ENCODE results near the gene PEAK1.

Gene PEAK1

GRCh38 chr15:77398927-77399326 is 21.0 kb downstream of the PEAK1 start:
- no peak for DNase-seq

GRCh38 chr15:77396692-77397091 is 23.2 kb downstream of the PEAK1 start:
- DNase-seq = no peak

- DNase-seq = no peak
Observed at GRCh38 chr15:77395013-77395774, 24.7 kb downstream of the PEAK1 start.

GRCh38 chr15:77393471-77393840 is 26.4 kb downstream of the PEAK1 start:
- no peak for DNase-seq

GRCh38 chr15:77392762-77393470 is 27.0 kb downstream of the PEAK1 start:
- no peak for DNase-seq

- no peak for DNase-seq
Observed at GRCh38 chr15:77391372-77391951, 28.4 kb downstream of the PEAK1 start.

- DNase-seq = no peak
Observed at GRCh38 chr15:77387365-77388105, 32.4 kb downstream of the PEAK1 start.

- no peak for DNase-seq
Observed at GRCh38 chr15:77386626-77387025, 33.3 kb downstream of the PEAK1 start.

- no peak for DNase-seq
Observed at GRCh38 chr15:77384589-77385359, 35.1 kb downstream of the PEAK1 start.

GRCh38 chr15:77384086-77384485 is 35.8 kb downstream of the PEAK1 start:
- peak; percentile 43 to 45 for DNase-seq

- DNase-seq = no peak
Observed at GRCh38 chr15:77380033-77380432, 39.9 kb downstream of the PEAK1 start.

- DNase-seq = no peak
Observed at GRCh38 chr15:77376770-77377169, 43.1 kb downstream of the PEAK1 start.

GRCh38 chr15:77375133-77375532 is 44.8 kb downstream of the PEAK1 start:
- no peak for DNase-seq

GRCh38 chr15:77373441-77373840 is 46.5 kb downstream of the PEAK1 start:
- no peak for DNase-seq

GRCh38 chr15:77371850-77372563 is 47.9 kb downstream of the PEAK1 start:
- DNase-seq = no peak

- DNase-seq = no peak
Observed at GRCh38 chr15:77370580-77370979, 49.3 kb downstream of the PEAK1 start.

- DNase-seq = no peak
Observed at GRCh38 chr15:77369168-77369567, 50.7 kb downstream of the PEAK1 start.

GRCh38 chr15:77367631-77368030 is 52.3 kb downstream of the PEAK1 start:
- DNase-seq = no peak

- no peak for DNase-seq
Observed at GRCh38 chr15:77361456-77361855, 58.4 kb downstream of the PEAK1 start.

- no peak for DNase-seq
Observed at GRCh38 chr15:77358545-77359240, 61.2 kb downstream of the PEAK1 start.

GRCh38 chr15:77356305-77356704 is 63.6 kb downstream of the PEAK1 start:
- no peak for DNase-seq
